HG03064 (cell line): ENCODE results near the gene C2CD5.
"Not testable (repeated sequence)": the region's sequence is repeated elsewhere in the genome, so short reads cannot be mapped to it uniquely, and the experiment has no call there.

Source experiments
- ATAC-seq: cut with Tn5 transposase; IDR thresholded peaks from one replicate; pipeline ENCODE4 v1.9.1; 2021; ENCODE audit warnings: low read depth; ENCODE audit not compliant: unreplicated experiment

C2CD5 gene

GRCh38 chr12:22536971-22537544 lies 7.3 kb downstream of the C2CD5 start:
- ATAC-seq = no peak

DNA sequence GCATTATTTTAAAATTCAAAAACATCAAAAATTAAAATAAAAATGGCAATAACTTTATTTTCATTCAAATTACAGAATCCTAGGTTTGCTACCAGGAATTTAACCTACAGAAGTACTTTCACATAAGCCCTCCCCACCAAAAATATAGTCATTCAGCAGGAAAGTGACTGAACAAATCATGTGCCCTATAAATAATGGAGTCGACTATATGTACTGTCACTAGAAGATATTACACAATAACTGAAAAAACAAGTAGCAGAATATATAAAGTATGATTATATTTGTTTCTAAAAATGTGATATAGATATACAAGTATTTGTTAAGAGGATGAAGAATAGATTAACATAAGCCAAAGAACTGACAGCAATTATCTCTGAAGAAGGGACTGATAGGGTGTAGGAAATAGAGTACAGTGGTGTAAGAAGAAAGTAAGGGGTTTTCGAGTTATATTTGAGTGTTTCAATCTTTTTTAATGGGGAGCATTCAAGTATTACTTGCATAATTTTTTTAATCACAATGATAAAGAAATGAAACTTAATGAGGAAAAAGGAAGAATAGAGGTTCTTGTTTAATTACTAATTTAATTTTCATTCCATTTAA lies 7.9 kb downstream of the C2CD5 start:
- ATAC-seq = no peak

GRCh38 chr12:22535478-22535877 lies 8.9 kb downstream of the C2CD5 start:
- no peak for ATAC-seq

DNA sequence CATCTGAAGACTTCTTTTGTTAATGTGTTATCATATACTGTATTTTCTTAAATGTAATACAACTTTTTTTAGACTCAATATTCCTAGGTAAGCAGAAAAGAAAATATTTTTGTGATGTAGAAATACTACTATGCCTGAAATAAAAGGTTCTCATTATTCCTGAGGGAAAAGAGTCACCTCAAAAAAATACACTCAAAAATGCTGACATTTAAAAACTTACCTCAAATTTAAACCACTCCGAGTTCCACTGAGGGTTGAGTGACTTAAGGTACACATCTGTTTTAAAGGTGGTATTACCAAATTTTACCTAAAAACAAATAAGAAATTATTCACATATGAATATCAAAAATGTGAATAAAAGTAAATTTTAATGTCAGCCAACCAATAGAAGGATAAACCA lies 9.3 kb downstream of the C2CD5 start:
- no peak for ATAC-seq

GRCh38 chr12:22533155-22533554 lies 11.2 kb downstream of the C2CD5 start:
- ATAC-seq = no peak

- ATAC-seq = no peak
Measured at GRCh38 chr12:22532317-22532716, 12.0 kb downstream of the C2CD5 start.

DNA sequence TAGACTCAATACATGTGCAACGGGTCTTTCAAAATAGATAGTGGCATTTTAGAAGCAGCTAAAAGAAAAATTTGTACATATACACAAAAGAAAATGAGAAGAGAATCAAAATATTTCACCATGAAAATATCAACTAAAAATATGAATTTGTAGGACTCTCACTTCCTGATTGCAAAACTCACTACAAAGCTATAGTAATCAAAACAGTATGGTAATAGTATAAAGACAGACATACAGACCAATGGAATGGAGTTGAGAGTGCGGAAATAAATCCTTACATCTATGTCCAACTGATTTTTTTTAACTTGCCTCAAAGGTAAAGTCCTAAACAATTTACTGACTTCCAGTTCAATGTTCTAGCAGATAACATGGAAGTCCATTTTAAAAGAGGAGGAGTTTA lies 13.1 kb downstream of the C2CD5 start:
- ATAC-seq = no peak

DNA sequence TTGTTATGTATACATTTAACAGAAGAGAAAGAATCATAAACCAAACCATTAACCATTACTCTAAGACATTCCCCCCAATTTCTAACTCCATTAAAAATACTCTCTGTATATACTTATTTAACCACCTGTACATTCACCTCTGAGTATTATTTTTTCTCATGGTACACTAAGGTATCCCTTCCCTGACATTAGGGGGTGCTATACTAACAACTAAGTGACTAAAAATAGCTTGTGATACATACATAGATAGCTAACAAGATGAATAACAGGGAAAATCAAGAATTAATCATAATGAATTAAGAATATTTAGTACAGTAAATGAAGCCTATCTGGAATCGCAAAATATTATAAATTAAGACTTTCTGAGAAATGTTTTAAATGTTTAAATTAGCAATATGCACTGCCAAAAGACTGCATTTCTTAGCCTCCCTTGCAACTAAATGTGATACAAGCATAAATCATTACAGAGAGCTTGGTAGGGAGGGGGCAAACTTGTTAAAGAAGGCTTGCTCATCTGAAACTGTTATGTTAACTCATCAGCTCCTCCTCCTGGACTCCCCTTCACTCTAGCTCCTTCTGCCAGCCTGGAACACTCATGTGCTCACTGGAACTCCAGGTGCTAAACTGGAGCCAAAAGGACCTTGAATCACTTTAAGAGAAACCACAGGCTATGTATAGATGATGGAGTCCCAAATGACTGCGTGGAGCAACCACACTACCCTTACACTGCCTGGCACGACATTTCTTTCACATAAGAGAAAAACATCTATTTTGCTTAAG lies 14.9 kb downstream of the C2CD5 start:
- no peak for ATAC-seq

GRCh38 chr12:22527999-22528398 lies 16.3 kb downstream of the C2CD5 start:
- no peak for ATAC-seq

GRCh38 chr12:22526836-22527235 lies 17.5 kb downstream of the C2CD5 start:
- no peak for ATAC-seq

DNA sequence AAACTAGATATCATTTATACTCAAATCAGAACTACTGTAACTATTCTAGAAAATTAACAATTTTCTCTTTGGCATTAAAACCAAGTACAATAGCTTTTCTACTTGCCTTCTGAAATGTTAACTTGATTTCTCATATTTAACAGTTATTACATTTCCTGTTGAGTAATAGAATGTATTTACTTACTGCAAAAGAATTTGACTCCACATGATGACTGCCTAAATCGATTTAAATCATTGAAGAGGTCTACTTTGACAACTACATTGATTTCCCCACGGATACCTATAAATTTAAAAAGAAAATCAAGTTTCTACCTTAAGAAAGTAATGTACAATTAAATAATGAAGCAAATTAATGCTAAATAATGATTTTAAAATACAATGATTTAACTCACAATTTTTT lies 18.9 kb downstream of the C2CD5 start:
- ATAC-seq = no peak

DNA sequence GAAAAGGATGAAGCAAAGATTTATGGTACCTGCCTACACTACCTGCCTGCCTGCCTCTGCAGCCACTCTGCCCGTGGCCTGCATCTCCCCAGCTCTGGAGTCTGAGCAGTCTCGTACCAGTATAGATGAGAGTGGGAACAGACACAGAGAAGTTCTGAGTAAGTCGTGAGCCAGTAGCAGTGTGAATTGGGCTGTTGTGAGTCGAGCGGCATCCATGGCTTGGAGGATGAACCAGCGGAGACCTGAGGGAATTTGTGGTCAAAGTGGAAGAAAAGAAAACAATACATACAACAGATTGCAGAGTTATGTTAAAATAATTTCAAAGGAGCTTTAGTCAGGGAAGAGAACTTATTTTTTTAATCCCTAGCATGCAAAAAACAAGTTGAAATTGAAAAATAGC lies 25.3 kb downstream of the C2CD5 start:
- no peak for ATAC-seq

- ATAC-seq = no peak
Measured at GRCh38 chr12:22518060-22518719, 26.2 kb downstream of the C2CD5 start.

DNA sequence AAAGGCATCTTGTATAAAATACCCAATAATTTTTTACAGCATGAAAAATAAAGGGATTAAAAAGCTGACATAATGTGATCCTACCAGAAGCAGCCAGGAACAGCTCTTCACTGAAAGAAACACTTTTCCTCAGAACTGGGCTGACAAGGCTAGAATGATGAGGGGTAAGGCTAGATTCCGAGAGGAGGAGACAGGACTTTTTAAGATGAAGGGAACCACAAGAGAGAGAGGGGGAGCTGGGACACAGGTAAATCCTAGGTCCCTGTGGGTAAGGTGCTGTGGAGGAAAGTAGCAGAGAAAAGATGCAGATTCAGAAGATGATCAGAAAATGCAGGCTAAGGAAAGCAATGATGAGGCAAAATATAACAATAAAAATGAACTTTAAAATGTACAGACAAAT lies 29.5 kb downstream of the C2CD5 start:
- ATAC-seq = no peak

GRCh38 chr12:22505826-22506225 lies 38.5 kb downstream of the C2CD5 start:
- no peak for ATAC-seq

GRCh38 chr12:22500100-22500499 lies 44.2 kb downstream of the C2CD5 start:
- no peak for ATAC-seq

DNA sequence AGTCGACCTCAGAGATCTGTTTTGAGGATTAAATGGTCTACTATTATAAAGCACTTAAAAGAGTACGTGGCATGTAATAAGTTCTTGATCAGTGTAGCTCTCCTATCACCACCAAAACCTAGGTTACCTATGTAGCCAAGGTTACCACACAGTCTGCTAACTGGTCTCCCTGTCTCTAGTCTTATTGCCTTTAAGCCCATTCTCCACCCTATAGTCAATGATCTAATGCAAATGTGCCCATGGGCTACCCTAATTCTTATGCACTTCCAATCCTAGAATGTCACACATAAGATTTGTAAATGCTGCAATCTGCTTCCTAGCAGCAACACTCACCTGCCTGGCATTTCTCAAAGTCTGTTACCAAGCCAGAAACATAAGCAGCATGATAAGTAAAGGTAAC lies 44.9 kb downstream of the C2CD5 start:
- no peak for ATAC-seq

DNA sequence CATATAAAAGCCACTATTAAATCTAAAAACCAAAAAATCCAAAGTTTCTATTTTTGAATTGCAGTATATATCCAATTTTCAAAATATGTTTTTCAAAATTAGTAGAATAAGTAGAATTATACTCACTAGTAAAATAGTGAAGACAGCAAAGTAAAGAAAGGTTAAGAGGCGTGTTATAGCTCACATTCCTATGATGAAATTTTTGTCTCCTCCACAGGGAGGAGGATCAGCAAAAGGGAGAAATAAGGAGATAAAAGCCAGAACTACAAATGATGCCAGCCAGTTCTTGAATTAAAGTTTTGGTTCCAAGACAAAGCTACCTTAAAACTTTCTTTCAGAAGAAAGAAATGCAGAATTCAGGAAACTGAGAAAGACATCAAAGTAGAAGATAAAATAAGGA lies 50.0 kb downstream of the C2CD5 start:
- ATAC-seq = no peak

- no peak for ATAC-seq
Measured at GRCh38 chr12:22491034-22491433, 53.3 kb downstream of the C2CD5 start.

- no peak for ATAC-seq
Measured at GRCh38 chr12:22488478-22488877, 55.9 kb downstream of the C2CD5 start.

DNA sequence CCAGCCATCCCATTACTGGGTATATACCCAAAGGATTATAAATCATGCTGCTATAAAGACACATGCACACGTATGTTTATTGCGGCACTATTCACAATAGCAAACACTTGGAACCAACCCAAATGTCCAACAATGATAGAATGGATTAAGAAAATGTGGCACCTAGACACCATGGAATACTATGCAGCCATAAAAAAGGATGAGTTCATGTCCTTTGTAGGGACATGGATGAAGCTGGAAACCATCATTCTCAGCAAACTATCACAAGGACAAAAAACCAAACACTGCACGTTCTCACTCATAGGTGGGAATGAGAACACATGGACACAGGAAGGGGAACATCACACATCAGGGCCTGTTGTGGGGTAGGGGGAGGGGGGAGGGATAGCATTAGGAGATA lies 56.7 kb downstream of the C2CD5 start:
- ATAC-seq = not testable (repeated sequence)
